Activated CD4-positive, CD25-positive, alpha-beta regulatory T cell treated with anti-CD3 and anti-CD28 coated beads, Interleukin-2, amount 50 U/mL, for 16 hours (primary cell): ENCODE data around the gene DZIP1.

Source experiments
- DNase-seq: peaks from one replicate; pipeline ENCODE4 v3.0.0-alpha.2; 2020; ENCODE audit warnings: low read depth, low spot score

The DZIP1 gene

GRCh38 chr13:95552208-95552538, 92.3 kb downstream of the DZIP1 start:
- no peak for DNase-seq

- no peak for DNase-seq
Measured at GRCh38 chr13:95547531-95548167, 96.9 kb downstream of the DZIP1 start.

- no peak for DNase-seq
Measured at GRCh38 chr13:95546919-95547318, 97.6 kb downstream of the DZIP1 start.

- no peak for DNase-seq
Measured at GRCh38 chr13:95544293-95544692, 100.2 kb downstream of the DZIP1 start.

GRCh38 chr13:95541911-95542474, 102.5 kb downstream of the DZIP1 start:
- no peak for DNase-seq

GRCh38 chr13:95541308-95541707, 103.2 kb downstream of the DZIP1 start:
- DNase-seq, result no peak

GRCh38 chr13:95540888-95541287, 103.6 kb downstream of the DZIP1 start:
- no peak for DNase-seq

GRCh38 chr13:95536632-95537241, 107.8 kb downstream of the DZIP1 start:
- no peak for DNase-seq

- no peak for DNase-seq
Measured at GRCh38 chr13:95535243-95535642, 109.3 kb downstream of the DZIP1 start.

GRCh38 chr13:95533545-95534160, 110.9 kb downstream of the DZIP1 start:
- no peak for DNase-seq

GRCh38 chr13:95530178-95530577, 114.3 kb downstream of the DZIP1 start:
- DNase-seq, result no peak
